ENCODE measurements around the gene CYBC1.

CYBC1 gene

DNA sequence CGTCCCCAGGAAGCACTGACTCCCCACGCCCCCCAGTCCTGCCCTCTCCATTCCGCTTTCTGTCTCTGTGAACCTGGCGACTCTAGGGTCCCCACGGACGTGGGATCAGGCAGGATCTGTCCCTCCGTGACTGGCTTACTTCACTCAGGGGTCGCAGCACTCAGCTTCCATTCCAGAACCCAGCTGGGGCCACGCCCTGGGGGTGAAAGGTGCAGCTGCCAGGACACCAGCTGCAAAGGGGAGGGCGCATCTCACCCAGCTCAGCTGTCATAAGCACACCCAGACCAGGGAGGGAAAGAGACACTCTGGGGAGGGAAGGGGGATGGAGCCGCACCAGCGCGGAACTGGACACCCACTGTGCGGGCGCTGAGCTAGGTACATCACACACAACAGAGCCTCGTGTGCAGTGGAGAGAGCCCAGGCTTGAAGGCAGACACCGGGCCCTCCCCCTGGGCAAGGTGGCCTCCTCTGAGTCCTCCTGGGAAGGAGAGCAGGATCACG, 50.9 kb downstream of the CYBC1 start:
- H2BK12ac ChIP-seq (ENCODE audit: low read length), result no peak overlapping the region
- no peak overlapping the region for H3K9ac ChIP-seq (ENCODE audit: low read length)
- no peaks in the 10 kb centered on the region for H3K79me1 ChIP-seq (ENCODE audit: low read length)
- no peak overlapping the region for H3K27ac ChIP-seq (ENCODE audit: low read depth, low read length)
- no peaks in the 10 kb centered on the region for H3K27me3 ChIP-seq (ENCODE audit: insufficient read depth, low read length)
- H3K4me1 ChIP-seq (ENCODE audit: control insufficient read depth in 1 of 2, insufficient read depth in 2 of 2, low read length in 2 of 2), result peaks cover 0 to 7% of the 10 kb centered on the region in 2 experiments
- H3K4ac ChIP-seq (ENCODE audit: low read depth, low read length), result no peak overlapping the region
- peaks cover 9 to 14% of the 10 kb centered on the region in 2 experiments for H3K36me3 ChIP-seq (ENCODE audit: control insufficient read depth in 1 of 2, insufficient read depth in 2 of 2, low read length in 2 of 2)
- no CpG with 5 or more reads among the region's 18 CpGs for WGBS (ENCODE audit: extremely low coverage, insufficient coverage, insufficient read length)
- H3K9me3 ChIP-seq (ENCODE audit: insufficient read depth, low read depth, low read length), result no peaks in the 10 kb centered on the region
- H3K4me3 ChIP-seq (ENCODE audit: low read depth, low read length), result no peak overlapping the region
- no peak overlapping the region for H2BK120ac ChIP-seq (ENCODE audit: insufficient read depth, low read length, poor library complexity)
- no peak overlapping the region for H4K12ac ChIP-seq (ENCODE audit: low read depth, low read length)
- H3K14ac ChIP-seq (ENCODE audit: low read length), result no peak overlapping the region
- no peaks in the 10 kb centered on the region for H3K79me2 ChIP-seq (ENCODE audit: control insufficient read depth, insufficient read depth, low read length, poor library complexity)
- H2AK5ac ChIP-seq (ENCODE audit: low read length), result no peak overlapping the region
- no peak for DNase-seq
- no peak overlapping the region for H4K8ac ChIP-seq (ENCODE audit: low read depth, low read length)
- H3K23ac ChIP-seq (ENCODE audit: low read length), result no peak overlapping the region
- H4K91ac ChIP-seq (ENCODE audit: low read depth, low read length), result no peak overlapping the region
- no peak overlapping the region for H3K4me2 ChIP-seq (ENCODE audit: low read length)
- no peak overlapping the region for H2AFZ ChIP-seq (ENCODE audit: insufficient read depth, low read length, poor library complexity)
- no peak overlapping the region for H3K18ac ChIP-seq (ENCODE audit: low read length)
- no peak overlapping the region for H2BK5ac ChIP-seq (ENCODE audit: low read depth, low read length, poor library complexity)

DNA sequence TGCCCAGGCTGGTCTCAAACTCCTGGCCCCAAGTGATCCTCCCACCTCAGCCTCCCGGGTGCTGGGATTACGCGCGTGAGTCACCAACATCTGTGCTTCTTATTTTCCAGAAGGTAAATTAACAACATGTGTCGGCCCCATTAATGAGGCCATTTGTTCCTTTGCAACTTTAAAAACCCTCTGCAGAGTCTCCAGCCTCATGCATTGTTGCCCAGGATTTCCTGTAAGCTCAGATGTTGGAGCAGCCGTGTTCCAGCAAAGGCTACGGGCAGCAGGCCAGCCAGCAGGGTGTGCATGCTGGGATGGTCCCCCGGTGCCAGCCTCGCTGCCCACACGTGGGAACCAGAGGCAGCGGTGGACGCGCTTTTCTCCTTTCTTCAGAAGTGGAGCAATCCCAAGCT, 51.5 kb downstream of the CYBC1 start:
- Histone ChIP-seq H3K4me2 (ENCODE audit: low read length) (no peak overlapping the region), H3K23ac (ENCODE audit: low read length) (no peak overlapping the region), H3K9ac (ENCODE audit: low read length) (no peak overlapping the region), H2AFZ (ENCODE audit: insufficient read depth, low read length, poor library complexity) (no peak overlapping the region), H3K18ac (ENCODE audit: low read length) (no peak overlapping the region), H2BK120ac (ENCODE audit: insufficient read depth, low read length, poor library complexity) (no peak overlapping the region), H4K12ac (ENCODE audit: low read depth, low read length) (no peak overlapping the region), H3K36me3 (ENCODE audit: control insufficient read depth in 1 of 2, insufficient read depth in 2 of 2, low read length in 2 of 2) (peaks cover 9 to 13% of the 10 kb centered on the region in 2 experiments), H3K79me2 (ENCODE audit: control insufficient read depth, insufficient read depth, low read length, poor library complexity) (no peaks in the 10 kb centered on the region), H3K4ac (ENCODE audit: low read depth, low read length) (no peak overlapping the region), H3K4me3 (ENCODE audit: low read depth, low read length) (no peak overlapping the region), H3K14ac (ENCODE audit: low read length) (no peak overlapping the region), H4K8ac (ENCODE audit: low read depth, low read length) (no peak overlapping the region), H3K27ac (ENCODE audit: low read depth, low read length) (no peak overlapping the region), H2AK5ac (ENCODE audit: low read length) (no peak overlapping the region), H3K27me3 (ENCODE audit: insufficient read depth, low read length) (no peaks in the 10 kb centered on the region), H2BK5ac (ENCODE audit: low read depth, low read length, poor library complexity) (no peak overlapping the region), H2BK12ac (ENCODE audit: low read length) (no peak overlapping the region), H3K4me1 (ENCODE audit: control insufficient read depth in 1 of 2, insufficient read depth in 2 of 2, low read length in 2 of 2) (peaks cover 0 to 7% of the 10 kb centered on the region in 2 experiments), H3K9me3 (ENCODE audit: insufficient read depth, low read depth, low read length) (no peaks in the 10 kb centered on the region), H3K79me1 (ENCODE audit: low read length) (no peaks in the 10 kb centered on the region), H4K91ac (ENCODE audit: low read depth, low read length) (no peak overlapping the region)
- no CpG with 5 or more reads among the region's 13 CpGs for WGBS (ENCODE audit: extremely low coverage, insufficient coverage, insufficient read length)
- DNase-seq, result no peak

DNA sequence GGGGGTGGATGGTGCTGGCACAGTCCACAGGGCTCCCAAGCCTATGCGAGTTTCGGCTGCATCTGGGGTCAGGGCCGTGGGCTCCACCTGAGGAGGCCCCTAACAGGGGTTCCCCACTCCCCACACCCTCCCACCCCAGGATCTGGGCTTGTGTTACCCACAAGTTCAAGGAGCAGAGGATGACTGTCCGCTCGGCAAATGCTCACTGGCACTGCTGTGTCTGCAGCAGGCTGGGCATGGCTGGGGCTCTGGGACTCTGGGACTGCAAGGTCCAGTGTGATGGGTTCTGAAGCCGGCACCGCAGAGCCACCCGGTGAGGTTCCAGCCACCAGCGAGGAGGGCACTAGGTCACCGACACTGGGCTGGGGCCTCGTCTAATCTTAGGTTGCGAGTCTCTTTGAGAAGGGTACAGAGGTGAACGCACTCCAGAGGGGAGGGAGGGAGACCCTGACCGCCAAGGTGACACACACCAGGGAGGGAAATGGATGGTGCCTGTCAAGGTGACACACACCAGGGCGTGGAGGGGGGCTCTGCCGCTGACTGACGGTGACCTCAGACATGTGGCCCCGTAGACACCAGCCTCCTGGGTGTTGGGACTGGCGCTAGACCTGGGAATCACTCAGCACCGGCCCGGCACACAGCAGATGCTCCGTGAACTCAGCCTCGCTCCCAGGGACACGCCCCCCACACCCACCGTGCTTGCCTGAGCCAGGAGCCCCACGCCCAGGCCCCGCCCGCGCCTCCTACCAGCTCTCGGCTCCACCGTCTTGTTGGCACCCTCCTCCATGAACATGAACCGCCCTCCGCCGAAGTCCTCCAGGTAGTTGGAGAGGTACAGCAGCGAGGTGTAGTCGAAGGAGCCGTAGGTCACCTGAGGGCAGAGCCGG, 52.9 kb downstream of the CYBC1 start:
- Histone ChIP-seq H3K9ac (ENCODE audit: low read length) (no peak overlapping the region), H2BK12ac (ENCODE audit: low read length) (no peak overlapping the region), H2AFZ (ENCODE audit: insufficient read depth, low read length, poor library complexity) (no peak overlapping the region), H4K8ac (ENCODE audit: low read depth, low read length) (no peak overlapping the region), H4K12ac (ENCODE audit: low read depth, low read length) (no peak overlapping the region), H2AK5ac (ENCODE audit: low read length) (no peak overlapping the region), H3K36me3 (ENCODE audit: control insufficient read depth in 1 of 2, insufficient read depth in 2 of 2, low read length in 2 of 2) (peaks cover 3 to 11% of the 10 kb centered on the region in 2 experiments), H3K4me2 (ENCODE audit: low read length) (no peak overlapping the region), H2BK5ac (ENCODE audit: low read depth, low read length, poor library complexity) (no peak overlapping the region), H3K79me1 (ENCODE audit: low read length) (no peaks in the 10 kb centered on the region), H3K9me3 (ENCODE audit: insufficient read depth, low read depth, low read length) (no peaks in the 10 kb centered on the region), H3K4ac (ENCODE audit: low read depth, low read length) (no peak overlapping the region), H3K4me1 (ENCODE audit: control insufficient read depth in 1 of 2, insufficient read depth in 2 of 2, low read length in 2 of 2) (peaks cover 0 to 7% of the 10 kb centered on the region in 2 experiments), H3K27ac (ENCODE audit: low read depth, low read length) (no peak overlapping the region), H3K4me3 (ENCODE audit: low read depth, low read length) (peak overlapping the region; percentile 5), H3K79me2 (ENCODE audit: control insufficient read depth, insufficient read depth, low read length, poor library complexity) (no peaks in the 10 kb centered on the region), H3K14ac (ENCODE audit: low read length) (no peak overlapping the region), H2BK120ac (ENCODE audit: insufficient read depth, low read length, poor library complexity) (no peak overlapping the region), H3K23ac (ENCODE audit: low read length) (no peak overlapping the region), H4K91ac (ENCODE audit: low read depth, low read length) (no peak overlapping the region), H3K18ac (ENCODE audit: low read length) (no peak overlapping the region), H3K27me3 (ENCODE audit: insufficient read depth, low read length) (no peaks in the 10 kb centered on the region)
- DNase-seq, result no peak
- WGBS (ENCODE audit: extremely low coverage, insufficient coverage, insufficient read length), result no CpG with 5 or more reads among the region's 38 CpGs

DNA sequence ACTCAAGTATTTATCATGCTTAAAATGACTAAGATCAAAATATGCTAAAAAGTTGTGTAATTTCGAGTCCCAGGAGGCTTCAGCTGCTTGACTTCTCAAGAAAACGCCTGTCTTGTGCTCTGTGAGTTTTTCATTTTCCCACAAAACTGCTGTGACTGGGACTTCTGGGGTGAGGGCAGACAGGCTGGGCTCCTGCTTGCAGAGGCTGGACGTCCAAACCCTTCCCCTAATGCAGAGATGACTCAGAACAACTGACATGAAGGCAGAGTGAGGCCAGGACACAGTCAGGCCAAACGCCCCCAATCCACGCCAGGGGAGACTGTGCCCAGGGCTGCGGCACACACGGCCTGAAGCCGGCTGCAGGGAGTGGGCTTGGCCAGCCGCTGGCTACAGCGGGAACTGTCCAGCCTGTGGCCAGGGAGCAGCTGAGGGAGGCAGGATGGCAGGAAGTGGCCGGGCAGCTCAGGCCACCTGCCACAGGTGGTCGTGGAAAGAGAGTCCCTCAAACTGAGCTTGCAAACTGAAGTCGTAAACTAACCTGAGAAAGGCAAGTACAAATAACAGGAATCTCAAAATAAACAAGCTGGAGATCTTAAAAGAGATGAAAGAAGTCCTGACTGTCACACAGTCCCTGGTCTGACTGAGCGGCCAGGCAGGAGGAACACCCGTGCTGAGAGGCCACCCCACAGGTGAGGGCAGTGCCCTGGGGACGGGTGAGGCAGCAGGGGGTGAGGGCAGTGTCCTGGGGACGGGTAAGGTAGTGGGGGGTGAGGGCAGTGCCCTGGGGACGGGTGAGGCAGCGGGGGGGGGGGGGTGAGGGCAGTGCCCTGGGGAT, 53.7 kb downstream of the CYBC1 start:
- Histone ChIP-seq H3K9ac (ENCODE audit: low read length) (no peak overlapping the region), H2BK120ac (ENCODE audit: insufficient read depth, low read length, poor library complexity) (no peak overlapping the region), H4K12ac (ENCODE audit: low read depth, low read length) (no peak overlapping the region), H3K4me2 (ENCODE audit: low read length) (no peak overlapping the region), H3K27ac (ENCODE audit: low read depth, low read length) (no peak overlapping the region), H3K4ac (ENCODE audit: low read depth, low read length) (no peak overlapping the region), H3K9me3 (ENCODE audit: insufficient read depth, low read depth, low read length) (no peaks in the 10 kb centered on the region), H3K14ac (ENCODE audit: low read length) (no peak overlapping the region), H3K79me1 (ENCODE audit: low read length) (no peaks in the 10 kb centered on the region), H4K91ac (ENCODE audit: low read depth, low read length) (no peak overlapping the region), H2AK5ac (ENCODE audit: low read length) (no peak overlapping the region), H3K4me1 (ENCODE audit: control insufficient read depth in 1 of 2, insufficient read depth in 2 of 2, low read length in 2 of 2) (peaks cover 0 to 10% of the 10 kb centered on the region in 2 experiments), H3K27me3 (ENCODE audit: insufficient read depth, low read length) (no peaks in the 10 kb centered on the region), H3K23ac (ENCODE audit: low read length) (no peak overlapping the region), H2AFZ (ENCODE audit: insufficient read depth, low read length, poor library complexity) (no peak overlapping the region), H2BK5ac (ENCODE audit: low read depth, low read length, poor library complexity) (no peak overlapping the region), H3K4me3 (ENCODE audit: low read depth, low read length) (no peak overlapping the region), H3K36me3 (ENCODE audit: control insufficient read depth in 1 of 2, insufficient read depth in 2 of 2, low read length in 2 of 2) (peaks cover 3 to 16% of the 10 kb centered on the region in 2 experiments), H2BK12ac (ENCODE audit: low read length) (no peak overlapping the region), H3K18ac (ENCODE audit: low read length) (no peak overlapping the region), H4K8ac (ENCODE audit: low read depth, low read length) (no peak overlapping the region), H3K79me2 (ENCODE audit: control insufficient read depth, insufficient read depth, low read length, poor library complexity) (no peaks in the 10 kb centered on the region)
- WGBS (ENCODE audit: extremely low coverage, insufficient coverage, insufficient read length), result no CpG with 5 or more reads among the region's 19 CpGs
- DNase-seq, result peak in 1 of 2 donors; percentile 56
